Progenitor cell of endocrine pancreas (in vitro differentiated cells): ENCODE results near the gene ATP6V1B1. TPM values are rescaled to one million over a fixed set of nuclear protein-coding genes. Genes with fewer than 3 reads are reported as not detected.

Experiments
- DNase-seq: peaks from one replicate; pipeline ENCODE4 v3.0.0; 2021; ENCODE audit warnings: low spot score; ENCODE audit not compliant: unreplicated experiment
- H3K27ac Mint-ChIP-seq: 2 replicates; pipeline ENCODE4 v1.8.0; 2021; ENCODE audit warnings: mild to moderate bottlenecking, moderate library complexity, mixed read lengths
- H3K27me3 Mint-ChIP-seq: 2 replicates; pipeline ENCODE4 v1.8.0; 2021; ENCODE audit warnings: mixed read lengths
- H3K36me3 Mint-ChIP-seq: 2 replicates; pipeline ENCODE4 v1.8.0; 2022; ENCODE audit warnings: mixed read lengths; ENCODE audit not compliant: insufficient read depth
- H3K4me1 Mint-ChIP-seq: 2 replicates; pipeline ENCODE4 v1.8.0; 2021; ENCODE audit warnings: low read depth, mixed read lengths
- H3K4me3 Mint-ChIP-seq: 2 replicates; pipeline ENCODE4 v1.8.0; 2021; ENCODE audit warnings: low read depth, mild to moderate bottlenecking, moderate library complexity, mixed read lengths
- H3K9me3 Mint-ChIP-seq: 2 replicates; pipeline ENCODE4 v1.8.0; 2021; ENCODE audit warnings: low read depth, mixed read lengths
- total RNA-seq: library from RNA; stranded (reverse); gene quantifications from 2 replicates; pipeline ENCODE4 v1.2.1, GENCODE V29; 2021
- TF ChIP-seq, protein P1 (sequence below): fragments of 200-600 bp; sonication (generic); IDR thresholded peaks from one replicate; pipeline ENCODE4 v1.5.0; 2021; ENCODE audit warnings: antibody characterized with exemption, mild to moderate bottlenecking; ENCODE audit not compliant: unreplicated experiment

ATP6V1B1 gene
- total RNA-seq, 1 donor from 2014 or later = not detected

DNA sequence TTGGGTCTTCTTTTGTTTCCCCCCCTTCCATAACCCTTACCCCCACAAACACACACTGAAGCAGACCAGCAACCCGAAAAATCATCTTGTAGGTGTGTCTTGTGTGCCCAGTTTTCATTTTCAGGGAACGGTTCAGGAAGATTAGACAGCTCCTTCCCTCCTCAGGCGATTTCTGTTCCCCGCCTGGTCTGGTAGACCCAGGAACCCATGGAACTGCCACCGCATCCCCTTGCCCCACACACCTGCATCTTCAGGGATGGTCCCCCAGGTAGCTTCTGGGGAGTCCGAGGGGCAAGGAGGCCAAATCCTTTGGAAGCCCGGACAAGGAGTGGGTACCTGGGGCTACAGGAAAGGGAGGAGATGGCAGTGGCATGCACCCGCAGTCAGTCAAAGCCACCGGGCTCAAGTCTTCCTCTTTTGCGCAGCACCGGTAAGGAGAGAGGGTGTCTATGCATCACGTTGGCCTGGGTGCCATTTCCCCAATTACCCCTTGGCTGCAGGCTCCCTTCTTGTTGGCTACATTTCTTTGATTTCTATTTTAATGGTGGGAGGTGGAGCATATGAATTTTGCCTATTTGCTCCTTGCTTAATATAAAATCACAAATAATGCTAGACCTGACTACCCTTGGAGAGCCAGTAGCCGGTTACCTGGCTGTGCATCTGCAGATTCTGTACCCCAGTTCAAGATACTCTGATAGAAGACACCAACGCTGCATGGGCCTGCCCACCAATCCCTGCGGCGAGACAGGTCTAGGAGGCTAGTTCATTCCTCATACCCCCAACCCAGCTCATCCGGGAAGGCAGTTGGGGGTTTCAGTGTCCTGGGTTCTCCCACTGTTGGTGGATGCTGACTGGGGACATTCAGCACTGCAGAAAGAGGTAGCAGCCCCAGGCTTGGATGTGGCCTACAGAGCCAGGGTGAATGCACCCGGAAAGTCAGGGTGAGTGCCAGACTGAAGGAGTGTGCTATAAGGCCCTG lies 30.0 kb upstream of the ATP6V1B1 start:
- Mint-ChIP-seq H3K4me3 (no peak overlapping the region), H3K36me3 (no peaks in the 10 kb centered on the region), H3K9me3 (no peaks in the 10 kb centered on the region), H3K27me3 (peaks cover 95% of the 10 kb centered on the region), H3K27ac (no peak overlapping the region), H3K4me1 (peaks cover 9% of the 10 kb centered on the region)
- TF ChIP-seq, protein P1, sequence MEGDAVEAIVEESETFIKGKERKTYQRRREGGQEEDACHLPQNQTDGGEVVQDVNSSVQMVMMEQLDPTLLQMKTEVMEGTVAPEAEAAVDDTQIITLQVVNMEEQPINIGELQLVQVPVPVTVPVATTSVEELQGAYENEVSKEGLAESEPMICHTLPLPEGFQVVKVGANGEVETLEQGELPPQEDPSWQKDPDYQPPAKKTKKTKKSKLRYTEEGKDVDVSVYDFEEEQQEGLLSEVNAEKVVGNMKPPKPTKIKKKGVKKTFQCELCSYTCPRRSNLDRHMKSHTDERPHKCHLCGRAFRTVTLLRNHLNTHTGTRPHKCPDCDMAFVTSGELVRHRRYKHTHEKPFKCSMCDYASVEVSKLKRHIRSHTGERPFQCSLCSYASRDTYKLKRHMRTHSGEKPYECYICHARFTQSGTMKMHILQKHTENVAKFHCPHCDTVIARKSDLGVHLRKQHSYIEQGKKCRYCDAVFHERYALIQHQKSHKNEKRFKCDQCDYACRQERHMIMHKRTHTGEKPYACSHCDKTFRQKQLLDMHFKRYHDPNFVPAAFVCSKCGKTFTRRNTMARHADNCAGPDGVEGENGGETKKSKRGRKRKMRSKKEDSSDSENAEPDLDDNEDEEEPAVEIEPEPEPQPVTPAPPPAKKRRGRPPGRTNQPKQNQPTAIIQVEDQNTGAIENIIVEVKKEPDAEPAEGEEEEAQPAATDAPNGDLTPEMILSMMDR = no peak
- no peak for DNase-seq

DNA sequence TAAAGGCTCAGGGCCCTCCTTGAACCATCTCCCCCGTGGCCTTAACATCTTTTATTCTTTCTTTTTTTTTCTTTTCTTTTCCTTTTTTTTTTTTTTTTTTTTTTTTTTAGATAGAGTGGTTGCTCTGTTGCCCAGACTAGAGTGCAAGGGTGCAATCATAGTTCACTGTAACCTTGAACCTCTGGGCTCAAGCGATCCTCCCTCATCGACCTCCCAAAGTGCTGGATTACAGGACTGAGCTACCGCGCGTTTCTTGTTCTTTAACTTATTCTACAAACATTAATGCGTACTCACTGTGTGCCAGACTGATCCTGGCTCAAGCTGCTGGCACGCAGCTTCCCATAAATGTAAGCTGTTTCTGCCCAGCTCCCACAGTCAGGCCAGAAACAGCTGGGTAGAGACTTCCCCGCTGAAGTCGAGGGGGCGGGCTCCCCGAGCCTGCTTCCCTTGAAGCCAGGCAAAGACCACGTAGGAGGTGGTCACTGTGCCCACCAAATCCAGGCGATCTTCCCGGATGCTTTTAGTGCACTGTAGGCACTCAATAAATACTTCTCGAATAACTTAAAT lies 29.2 kb upstream of the ATP6V1B1 start:
- Mint-ChIP-seq H3K27ac (no peak overlapping the region), H3K4me1 (peaks cover 4% of the 10 kb centered on the region), H3K36me3 (no peaks in the 10 kb centered on the region), H3K9me3 (no peaks in the 10 kb centered on the region), H3K27me3 (peaks cover 95% of the 10 kb centered on the region), H3K4me3 (no peak overlapping the region)
- no peak for DNase-seq
- TF ChIP-seq, protein P1 = no peak

GRCh38 chr2:70907130-70908057 lies 28.3 kb upstream of the ATP6V1B1 start:
- Mint-ChIP-seq H3K27ac (no peak overlapping the region), H3K4me1 (peaks cover 1% of the 10 kb centered on the region), H3K4me3 (peak overlapping the region; percentile 52), H3K36me3 (no peaks in the 10 kb centered on the region), H3K27me3 (peaks cover 95% of the 10 kb centered on the region), H3K9me3 (no peaks in the 10 kb centered on the region)
- TF ChIP-seq, protein P1 = no peak
- no peak for DNase-seq

DNA sequence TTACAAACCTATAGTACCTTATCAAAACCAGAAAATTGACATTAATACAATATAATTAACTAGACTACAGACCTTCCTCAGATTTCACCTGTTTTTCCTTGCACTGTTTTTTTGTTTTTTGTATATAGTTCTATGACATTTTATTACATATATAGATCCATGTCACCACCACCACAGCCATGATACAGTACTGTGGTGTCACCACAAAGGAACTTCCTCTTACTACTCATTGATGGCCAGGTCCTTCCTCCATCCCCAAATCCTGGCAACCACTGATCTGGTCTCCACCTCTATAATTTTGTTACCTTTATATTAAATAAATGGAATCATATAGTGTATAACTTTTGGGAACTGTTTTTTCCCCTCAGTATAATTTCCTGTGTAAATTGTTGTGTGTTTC lies 19.4 kb upstream of the ATP6V1B1 start:
- no peak overlapping the region for H3K4me3 Mint-ChIP-seq
- TF ChIP-seq, protein P1 = no peak
- peaks cover under 1% of the 10 kb centered on the region for H3K4me1 Mint-ChIP-seq
- DNase-seq = no peak
- H3K9me3 Mint-ChIP-seq = no peaks in the 10 kb centered on the region
- H3K27ac Mint-ChIP-seq = no peak overlapping the region
- no peaks in the 10 kb centered on the region for H3K36me3 Mint-ChIP-seq
- peaks cover 51% of the 10 kb centered on the region for H3K27me3 Mint-ChIP-seq

GRCh38 chr2:70918016-70918415 lies 17.7 kb upstream of the ATP6V1B1 start:
- H3K27me3 Mint-ChIP-seq = peaks cover 34% of the 10 kb centered on the region
- H3K27ac Mint-ChIP-seq = no peak overlapping the region
- DNase-seq = no peak
- H3K4me1 Mint-ChIP-seq = peaks cover 11% of the 10 kb centered on the region
- TF ChIP-seq, protein P1 = no peak
- H3K36me3 Mint-ChIP-seq = no peaks in the 10 kb centered on the region
- no peak overlapping the region for H3K4me3 Mint-ChIP-seq
- H3K9me3 Mint-ChIP-seq = no peaks in the 10 kb centered on the region
